Measurements from ENCODE around the gene GOLGA6L22.
"Not testable (repeated sequence)": the region's sequence is repeated elsewhere in the genome, so short reads cannot be mapped to it uniquely, and the experiment has no call there.

GRCh38 chr15:22458603-22459002, at the start of gene GOLGA6L22:
- not testable (repeated sequence) for TF ChIP-seq POLR2AphosphoS5 (IDR thresholded peaks at IDR 0.05; ENCODE audit: insufficient read depth, low read depth, low read length); CTCF (IDR thresholded peaks at IDR 0.05; ENCODE audit: extremely low read depth in 1 of 2, insufficient read depth in 1 of 2, low read depth in 1 of 2, low read length in 2 of 2); POLR2A (IDR thresholded peaks at IDR 0.05; ENCODE audit: low read depth, low read length); EZH2 (IDR thresholded peaks at IDR 0.05; ENCODE audit: borderline replicate concordance, low read depth, low read length, severe bottlenecking); MAX (IDR thresholded peaks at IDR 0.05; ENCODE audit: insufficient read depth, insufficient read length)
